ENCODE results near the gene GNA12. TPM values are rescaled to one million over a fixed set of nuclear protein-coding genes. Genes with fewer than 3 reads are reported as not detected.
"Not testable (repeated sequence)": the region's sequence is repeated elsewhere in the genome, so short reads cannot be mapped to it uniquely, and the experiment has no call there.

GNA12 gene
- total RNA-seq, 2 experiments from 2014 or later, result 19.5 to 22.6 TPM

DNA sequence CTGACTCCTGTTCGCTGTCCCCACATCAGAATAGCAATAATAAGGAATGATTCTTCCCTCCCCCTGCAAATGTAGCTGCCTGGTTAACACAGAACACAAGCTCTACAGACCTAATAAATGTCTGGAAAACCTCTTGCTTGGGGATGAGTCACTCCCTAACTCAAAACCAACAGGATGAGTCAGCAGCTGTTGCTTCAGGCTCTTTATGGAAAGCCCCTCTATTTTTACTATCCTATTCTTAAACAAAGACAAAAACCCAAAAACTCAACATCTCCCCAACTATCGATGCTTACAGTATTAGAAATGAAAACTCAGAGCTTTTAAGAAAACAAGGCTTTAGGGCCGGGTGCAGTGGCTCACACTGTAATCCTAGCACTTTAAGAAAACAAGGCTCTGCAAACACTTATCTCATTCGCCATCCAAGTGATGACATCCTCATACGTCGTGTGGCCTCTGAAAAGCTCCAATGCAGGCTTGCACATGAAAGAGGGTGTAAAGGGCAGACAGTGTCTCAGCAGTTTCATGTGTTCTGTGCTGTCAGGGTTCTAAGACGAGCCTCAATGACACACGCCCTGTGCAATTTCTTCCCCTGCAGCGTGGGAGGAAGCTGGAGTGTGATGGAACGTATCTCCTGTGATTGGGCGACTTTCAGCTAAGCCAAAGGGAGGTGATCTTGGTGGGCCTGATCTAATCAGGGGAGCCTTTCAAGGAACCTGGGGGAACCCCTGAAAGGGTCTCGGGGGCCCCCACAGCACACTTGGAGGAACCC, 86.0 kb downstream of the GNA12 start:
- peaks cover 16% of the 10 kb centered on the region for H3K36me3 Mint-ChIP-seq (ENCODE audit: low read depth)
- intact Hi-C loops (cut with DNase I, micrococcal nuclease), result loop anchor here (1.0 to 10.0 kb wide), 13 partner anchors 15 to 707 kb away; partner anchors contain the start of genes GNA12 (in 2 of the 2) and IQCE (in 1 of the 2)
- CTCF ChIA-PET, result interaction anchor here (0.5 to 3.1 kb wide), 14 partner anchors 10 to 360 kb away, joined by 3 to 15 read pairs (median 5); no protein-coding TSS in a partner anchor
- POLR2A ChIA-PET, result interaction anchor here (0.6 to 1.6 kb wide), 12 partner anchors 8 to 352 kb away, joined by 3 to 15 read pairs (median 3); no protein-coding TSS in a partner anchor
- peak overlapping the region; percentile 93 for H3K27ac Mint-ChIP-seq
- peak overlapping the region; percentile 50 for H3K4me3 Mint-ChIP-seq
- peaks cover 2% of the 10 kb centered on the region for H3K9me3 Mint-ChIP-seq (ENCODE audit: low read depth)
- H3K27me3 Mint-ChIP-seq, result no peaks in the 10 kb centered on the region
- peaks cover 43% of the 10 kb centered on the region for H3K4me1 Mint-ChIP-seq
- DNase-seq, result peak; percentile 91
- peak; percentile 96 for ATAC-seq

DNA sequence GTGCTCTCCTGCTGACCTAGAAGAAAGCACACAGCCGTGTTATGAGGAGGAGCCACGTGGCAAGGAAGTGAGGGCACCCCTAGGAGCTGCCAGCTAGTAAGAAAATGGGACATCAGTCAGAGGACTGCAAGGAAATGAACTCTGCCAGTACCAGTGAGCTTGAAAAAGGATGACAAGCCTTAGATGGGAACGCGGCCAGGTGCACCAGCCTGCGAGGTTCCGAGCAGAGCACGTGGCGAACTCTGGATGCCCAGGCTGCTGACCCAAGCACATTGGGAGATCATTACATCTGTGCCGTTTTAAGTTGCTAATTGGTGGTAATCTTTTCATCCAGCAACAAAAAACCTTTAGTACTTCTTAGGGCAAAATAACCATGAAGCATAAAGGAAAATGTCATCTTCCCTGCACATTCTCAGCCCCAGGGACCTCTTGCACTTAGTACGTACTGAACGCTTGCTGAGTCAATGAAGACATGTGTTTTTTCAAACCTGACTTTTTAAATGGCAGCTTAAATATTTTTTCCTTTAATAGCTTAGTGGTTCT, 86.7 kb downstream of the GNA12 start:
- CTCF ChIA-PET, result interaction anchor here (0.5 to 3.1 kb wide), 14 partner anchors 10 to 361 kb away, joined by 3 to 15 read pairs (median 5); no protein-coding TSS in a partner anchor

GRCh38 chr7:2755531-2755930, 88.6 kb downstream of the GNA12 start:
- Mint-ChIP-seq H3K27ac (no peak overlapping the region), H3K36me3 (ENCODE audit: low read depth) (peaks cover 16% of the 10 kb centered on the region), H3K27me3 (no peaks in the 10 kb centered on the region), H3K4me3 (no peak overlapping the region), H3K9me3 (ENCODE audit: low read depth) (peaks cover 2% of the 10 kb centered on the region), H3K4me1 (peaks cover 40% of the 10 kb centered on the region)
- CTCF ChIA-PET, result interaction anchor here (0.9 to 2.0 kb wide), 2 partner anchors 27 to 30 kb away, joined by 4 read pairs; no protein-coding TSS in a partner anchor
- POLR2A ChIA-PET, result no interaction called here
- ATAC-seq (no peak), DNase-seq (no peak)
- intact Hi-C loops (cut with DNase I, micrococcal nuclease), result loop anchor here in 1 of 2 experiments (5.0 to 10.0 kb wide), 2 partner anchors 87 to 709 kb away; partner anchors contain the start of gene GNA12

More for the DNA sequence above, 86.7 kb downstream of the GNA12 start:
- DNase-seq (no peak), ATAC-seq (peak; percentile 8)
- POLR2A ChIA-PET, result interaction anchor here (0.7 to 1.6 kb wide), 6 partner anchors 13 to 351 kb away, joined by 3 to 15 read pairs (median 4); no protein-coding TSS in a partner anchor
- Mint-ChIP-seq H3K27ac (peak overlapping the region; percentile 93), H3K9me3 (ENCODE audit: low read depth) (peaks cover 2% of the 10 kb centered on the region), H3K27me3 (no peaks in the 10 kb centered on the region), H3K4me1 (peaks cover 45% of the 10 kb centered on the region), H3K4me3 (peak overlapping the region; percentile 50), H3K36me3 (ENCODE audit: low read depth) (peaks cover 16% of the 10 kb centered on the region)
- intact Hi-C loops (cut with DNase I, micrococcal nuclease), result loop anchor here in 1 of 2 experiments (5.0 to 10.0 kb wide), 2 partner anchors 85 to 707 kb away; partner anchors contain the start of gene GNA12

DNA sequence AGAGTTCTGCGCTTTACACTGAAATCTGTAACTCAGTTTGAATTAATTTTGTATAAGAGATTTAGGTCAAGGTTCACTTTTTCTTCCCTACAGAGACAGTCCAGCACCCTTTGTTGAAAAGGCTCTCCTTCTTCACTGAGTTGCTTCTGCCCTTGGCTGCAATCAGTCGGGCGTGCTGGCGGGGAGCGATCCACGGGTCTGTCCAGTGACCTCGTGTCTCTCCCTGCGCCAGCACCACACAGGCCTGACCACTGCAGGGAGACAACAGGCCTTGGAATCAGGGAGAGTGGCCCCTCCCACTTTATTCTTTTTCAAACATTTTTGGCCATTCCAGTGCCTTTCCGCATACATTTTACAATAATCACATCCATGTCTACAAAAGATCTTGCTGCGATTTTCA, 89.2 kb downstream of the GNA12 start:
- Mint-ChIP-seq H3K27me3 (no peaks in the 10 kb centered on the region), H3K4me1 (peaks cover 34% of the 10 kb centered on the region), H3K36me3 (ENCODE audit: low read depth) (peaks cover 17% of the 10 kb centered on the region), H3K9me3 (ENCODE audit: low read depth) (peaks cover 2% of the 10 kb centered on the region), H3K4me3 (no peak overlapping the region), H3K27ac (no peak overlapping the region)
- ATAC-seq (no peak), DNase-seq (no peak)
- POLR2A ChIA-PET, result no interaction called here
- intact Hi-C loops (cut with DNase I, micrococcal nuclease), result loop anchor here in 1 of 2 experiments (5.0 to 10.0 kb wide), 2 partner anchors 87 to 710 kb away; partner anchors contain the start of gene GNA12
- CTCF ChIA-PET, result no interaction called here

GRCh38 chr7:2754086-2754485, 90.0 kb downstream of the GNA12 start:
- no peak for ATAC-seq
- ChIA-PET POLR2A (no interaction called here), CTCF (no interaction called here)
- no peak for DNase-seq
- Mint-ChIP-seq H3K27me3 (no peaks in the 10 kb centered on the region), H3K9me3 (ENCODE audit: low read depth) (peaks cover 2% of the 10 kb centered on the region), H3K27ac (no peak overlapping the region), H3K36me3 (ENCODE audit: low read depth) (peaks cover 21% of the 10 kb centered on the region), H3K4me1 (peaks cover 26% of the 10 kb centered on the region), H3K4me3 (no peak overlapping the region)
- intact Hi-C loops (cut with DNase I, micrococcal nuclease), result loop anchor here in 1 of 2 experiments (10.0 kb wide), 1 partner anchor 711 kb away; no protein-coding TSS in a partner anchor

GRCh38 chr7:2753148-2753547, 91.0 kb downstream of the GNA12 start:
- Mint-ChIP-seq H3K27ac (no peak overlapping the region), H3K36me3 (ENCODE audit: low read depth) (peaks cover 19% of the 10 kb centered on the region), H3K27me3 (no peaks in the 10 kb centered on the region), H3K4me3 (no peak overlapping the region), H3K4me1 (peaks cover 18% of the 10 kb centered on the region), H3K9me3 (ENCODE audit: low read depth) (peaks cover 2% of the 10 kb centered on the region)
- DNase-seq (no peak), ATAC-seq (no peak)
- ChIA-PET CTCF (interaction anchor here (0.7 kb wide), 1 partner anchor 12 kb away, joined by 3 read pairs; no protein-coding TSS in a partner anchor), POLR2A (no interaction called here)
- intact Hi-C loops (cut with DNase I, micrococcal nuclease), result loop anchor here in 1 of 2 experiments (10.0 kb wide), 1 partner anchor 712 kb away; no protein-coding TSS in a partner anchor

- intact Hi-C loops (cut with DNase I, micrococcal nuclease), result loop anchor here in 1 of 2 experiments (10.0 kb wide), 1 partner anchor 714 kb away; no protein-coding TSS in a partner anchor
- Mint-ChIP-seq H3K36me3 (ENCODE audit: low read depth) (peaks cover 14% of the 10 kb centered on the region), H3K9me3 (ENCODE audit: low read depth) (peaks cover 2% of the 10 kb centered on the region), H3K4me1 (peaks cover 2% of the 10 kb centered on the region), H3K4me3 (no peak overlapping the region), H3K27ac (no peak overlapping the region), H3K27me3 (no peaks in the 10 kb centered on the region)
- CTCF ChIA-PET, result interaction anchor here (0.6 kb wide), 1 partner anchor 52 kb away, joined by 3 read pairs; no protein-coding TSS in a partner anchor
- POLR2A ChIA-PET, result no interaction called here
- DNase-seq, result no peak
- ATAC-seq, result no peak
Measured at GRCh38 chr7:2751086-2751485, 93.0 kb downstream of the GNA12 start.

- Mint-ChIP-seq H3K4me3 (no peak overlapping the region), H3K9me3 (ENCODE audit: low read depth) (no peaks in the 10 kb centered on the region), H3K36me3 (ENCODE audit: low read depth) (peaks cover 7% of the 10 kb centered on the region), H3K27ac (no peak overlapping the region), H3K4me1 (peaks cover 2% of the 10 kb centered on the region), H3K27me3 (no peaks in the 10 kb centered on the region)
- ATAC-seq, result no peak
- no peak for DNase-seq
- ChIA-PET CTCF (interaction anchor here (0.6 kb wide), 1 partner anchor 31 kb away, joined by 3 read pairs; no protein-coding TSS in a partner anchor), POLR2A (interaction anchor here (0.7 kb wide), 1 partner anchor 8 kb away, joined by 3 read pairs; no protein-coding TSS in a partner anchor)
- intact Hi-C loops (cut with DNase I, micrococcal nuclease), result loop anchor here in 1 of 2 experiments (10.0 kb wide), 1 partner anchor 715 kb away; no protein-coding TSS in a partner anchor
Measured at GRCh38 chr7:2750004-2750407, 94.1 kb downstream of the GNA12 start.

DNA sequence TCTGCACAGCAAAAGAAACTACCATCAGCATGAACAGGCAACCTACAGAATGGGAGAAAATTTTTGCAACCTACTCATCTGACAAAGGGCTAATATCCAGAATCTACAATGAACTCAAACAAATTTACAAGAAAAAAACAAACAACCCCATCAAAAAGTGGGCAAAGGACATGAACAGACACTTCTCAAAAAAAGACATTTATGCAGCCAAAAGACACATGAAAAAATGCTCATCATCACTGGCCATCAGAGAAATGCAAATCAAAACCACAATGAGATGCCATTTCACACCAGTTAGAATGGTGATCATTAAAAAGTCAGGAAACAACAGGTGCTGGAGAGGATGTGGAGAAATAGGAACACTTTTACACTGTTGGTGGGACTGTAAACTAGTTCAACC, 95.4 kb downstream of the GNA12 start:
- H3K9me3 Mint-ChIP-seq (ENCODE audit: low read depth); H3K4me1 Mint-ChIP-seq; H3K36me3 Mint-ChIP-seq (ENCODE audit: low read depth); intact Hi-C loops (cut with DNase I, micrococcal nuclease); H3K4me3 Mint-ChIP-seq; ATAC-seq; H3K27me3 Mint-ChIP-seq; POLR2A ChIA-PET; DNase-seq; CTCF ChIA-PET; H3K27ac Mint-ChIP-seq: not testable (repeated sequence)

DNA sequence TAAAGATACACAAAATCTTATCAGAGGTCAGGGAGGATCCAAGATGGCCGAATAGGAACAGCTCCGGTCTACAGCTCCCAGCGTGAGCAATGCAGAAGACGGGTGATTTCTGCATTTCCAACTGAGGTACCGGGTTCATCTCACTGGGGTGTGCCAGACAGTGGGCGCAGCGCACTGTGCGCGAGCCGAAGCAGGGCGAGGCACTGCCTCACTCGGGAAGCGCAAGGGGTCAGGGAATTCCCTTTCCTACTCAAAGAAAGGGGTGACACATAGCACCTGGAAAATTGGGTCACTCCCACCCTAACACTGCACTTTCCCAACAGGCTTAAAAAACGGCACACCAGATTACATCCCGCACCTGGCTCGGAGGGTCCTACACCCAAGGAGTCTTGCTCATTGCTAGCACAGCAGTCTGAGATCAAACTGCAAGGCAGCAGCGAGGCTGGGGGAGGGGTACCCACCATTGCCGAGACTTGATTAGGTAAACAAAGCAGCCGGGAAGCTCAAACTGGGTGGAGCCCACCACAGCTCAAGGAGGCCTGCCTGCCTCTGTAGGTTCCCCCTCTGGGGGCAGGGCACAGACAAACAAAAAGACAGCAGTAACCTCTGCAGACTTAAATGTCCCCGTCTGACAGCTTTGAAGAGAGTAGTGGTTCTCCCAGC, 100.5 kb downstream of the GNA12 start:
- POLR2A ChIA-PET; H3K27ac Mint-ChIP-seq; DNase-seq; H3K4me3 Mint-ChIP-seq; H3K4me1 Mint-ChIP-seq; H3K9me3 Mint-ChIP-seq (ENCODE audit: low read depth); H3K27me3 Mint-ChIP-seq; H3K36me3 Mint-ChIP-seq (ENCODE audit: low read depth); intact Hi-C loops (cut with DNase I, micrococcal nuclease); ATAC-seq: not testable (repeated sequence)
- CTCF ChIA-PET, result interaction anchor here (1.0 to 2.3 kb wide), 2 partner anchors 25 to 34 kb away, joined by 3 to 5 read pairs; no protein-coding TSS in a partner anchor

All from activated CD4-positive, alpha-beta T cell treated with anti-CD3 and anti-CD28 coated beads for 36 hours (primary cell).